AG09309 (cell line): ENCODE data around the gene HCN1.

Experiments used
- DNase-seq: peaks from one replicate; pipeline ENCODE4 v3.0.0-alpha.2; 2010; ENCODE audit warnings: low read depth
- H3K4me3 ChIP-seq: 2 replicates; pipeline ENCODE4 v1.5.1; 2011; ENCODE audit warnings: mild to moderate bottlenecking, low read depth, low read length, moderate library complexity; ENCODE audit not compliant: control insufficient read depth
- TF ChIP-seq, protein P1 (sequence below): IDR thresholded peaks from 2 replicates; pipeline ENCODE4 v1.5.1; 2011; ENCODE audit warnings: mild to moderate bottlenecking, low read depth, low read length, inconsistent platforms; ENCODE audit not compliant: insufficient read depth, control insufficient read depth; ENCODE audit errors: missing control alignments

Gene HCN1

DNA sequence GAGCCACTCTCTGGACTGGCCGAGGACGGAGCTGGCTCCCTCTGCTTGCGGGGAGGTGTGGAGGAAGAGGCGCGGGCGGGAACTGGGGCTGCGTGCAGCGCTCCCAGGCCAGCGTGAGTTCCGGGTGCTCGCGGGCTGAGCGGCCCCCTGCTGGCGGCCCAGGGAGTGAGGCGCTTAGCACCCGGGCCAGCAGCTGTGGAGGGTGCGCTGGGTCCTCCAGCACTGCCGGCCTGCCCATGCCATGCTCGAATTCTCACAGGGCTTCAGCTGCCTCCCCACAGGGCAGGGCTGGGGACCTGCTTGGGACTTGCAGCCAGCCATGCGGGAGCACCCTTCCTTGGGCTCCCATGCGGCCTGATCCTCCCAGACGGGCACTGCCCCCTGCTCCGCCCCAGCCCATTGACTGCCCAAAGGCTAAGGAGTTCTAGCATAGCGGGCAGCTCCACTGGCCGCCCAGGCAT is 470.6 kb downstream of the HCN1 start:
- TF ChIP-seq, protein P1, sequence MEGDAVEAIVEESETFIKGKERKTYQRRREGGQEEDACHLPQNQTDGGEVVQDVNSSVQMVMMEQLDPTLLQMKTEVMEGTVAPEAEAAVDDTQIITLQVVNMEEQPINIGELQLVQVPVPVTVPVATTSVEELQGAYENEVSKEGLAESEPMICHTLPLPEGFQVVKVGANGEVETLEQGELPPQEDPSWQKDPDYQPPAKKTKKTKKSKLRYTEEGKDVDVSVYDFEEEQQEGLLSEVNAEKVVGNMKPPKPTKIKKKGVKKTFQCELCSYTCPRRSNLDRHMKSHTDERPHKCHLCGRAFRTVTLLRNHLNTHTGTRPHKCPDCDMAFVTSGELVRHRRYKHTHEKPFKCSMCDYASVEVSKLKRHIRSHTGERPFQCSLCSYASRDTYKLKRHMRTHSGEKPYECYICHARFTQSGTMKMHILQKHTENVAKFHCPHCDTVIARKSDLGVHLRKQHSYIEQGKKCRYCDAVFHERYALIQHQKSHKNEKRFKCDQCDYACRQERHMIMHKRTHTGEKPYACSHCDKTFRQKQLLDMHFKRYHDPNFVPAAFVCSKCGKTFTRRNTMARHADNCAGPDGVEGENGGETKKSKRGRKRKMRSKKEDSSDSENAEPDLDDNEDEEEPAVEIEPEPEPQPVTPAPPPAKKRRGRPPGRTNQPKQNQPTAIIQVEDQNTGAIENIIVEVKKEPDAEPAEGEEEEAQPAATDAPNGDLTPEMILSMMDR, result no peak
- no peak for DNase-seq
- H3K4me3 ChIP-seq, result no peak overlapping the region

DNA sequence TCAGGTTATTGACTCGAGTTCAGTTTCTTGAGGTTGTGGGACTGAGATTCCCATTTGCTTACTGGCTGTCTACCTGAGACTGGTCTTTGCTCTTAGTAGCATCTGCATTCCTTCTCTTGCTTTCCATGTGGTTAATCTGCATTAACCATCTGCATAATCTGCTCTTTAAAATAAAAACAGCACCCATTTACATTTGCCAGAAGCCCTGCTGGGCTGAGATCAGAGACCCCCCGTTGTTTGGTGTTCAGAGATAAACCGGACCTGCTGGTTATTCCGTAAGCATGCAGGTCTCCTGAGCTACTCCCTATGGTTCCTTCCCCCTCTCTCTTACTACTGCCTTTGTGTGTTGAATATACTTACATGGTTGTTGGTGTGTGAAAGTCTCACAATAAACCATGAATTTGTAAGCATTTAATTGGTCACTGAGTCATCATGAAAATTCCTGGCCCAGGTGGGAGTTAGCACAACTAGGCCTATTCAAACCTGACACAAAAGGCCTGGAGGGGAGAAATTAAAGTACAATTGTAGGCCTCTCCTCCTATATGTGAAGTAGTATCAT is 490.7 kb downstream of the HCN1 start:
- no peak overlapping the region for H3K4me3 ChIP-seq
- TF ChIP-seq, protein P1, result no peak
- no peak for DNase-seq
